Dedifferentiated amniotic fluid mesenchymal stem cell (primary cell): ENCODE data around the gene CCDC69.

ENCODE experiments used
- DNase-seq: peaks from one replicate; pipeline ENCODE4 v3.0.0-alpha.2; 2016; ENCODE audit errors: extremely low spot score

CCDC69 gene

DNA sequence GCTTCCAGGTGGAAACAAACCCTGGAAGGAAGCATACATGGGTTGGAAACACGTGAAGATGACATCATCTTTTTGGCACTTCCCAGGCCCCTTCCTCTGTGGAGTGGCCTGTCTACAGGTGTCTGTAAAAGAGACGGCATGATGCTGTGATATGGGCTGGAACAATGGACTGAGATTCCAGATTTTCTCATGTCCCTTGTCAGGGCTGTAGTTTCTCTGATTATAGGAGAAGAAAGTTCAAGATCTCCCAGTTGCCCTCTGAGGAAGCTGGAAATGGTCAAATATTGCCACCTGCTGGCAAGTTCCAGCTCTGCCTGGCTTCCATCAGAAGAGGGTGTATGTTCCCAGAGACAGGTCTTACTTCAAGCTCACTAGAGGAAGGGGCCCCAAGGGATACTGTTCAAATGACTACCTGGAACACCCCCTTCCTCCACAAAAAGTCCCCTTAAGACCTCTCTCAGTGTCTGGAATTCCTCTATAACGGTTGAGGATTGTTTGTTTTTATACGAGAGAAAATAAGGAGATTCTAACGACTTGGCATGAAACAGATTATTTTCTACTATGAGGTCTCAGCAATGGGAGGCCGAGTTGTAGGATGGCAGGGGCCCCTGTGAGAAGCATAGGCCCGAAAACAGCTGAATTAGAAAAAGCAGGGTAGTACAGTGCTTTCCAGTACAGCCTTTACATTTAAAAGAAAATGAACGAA lies 59.1 kb downstream of the CCDC69 start:
- peak; percentile 72 for DNase-seq

DNA sequence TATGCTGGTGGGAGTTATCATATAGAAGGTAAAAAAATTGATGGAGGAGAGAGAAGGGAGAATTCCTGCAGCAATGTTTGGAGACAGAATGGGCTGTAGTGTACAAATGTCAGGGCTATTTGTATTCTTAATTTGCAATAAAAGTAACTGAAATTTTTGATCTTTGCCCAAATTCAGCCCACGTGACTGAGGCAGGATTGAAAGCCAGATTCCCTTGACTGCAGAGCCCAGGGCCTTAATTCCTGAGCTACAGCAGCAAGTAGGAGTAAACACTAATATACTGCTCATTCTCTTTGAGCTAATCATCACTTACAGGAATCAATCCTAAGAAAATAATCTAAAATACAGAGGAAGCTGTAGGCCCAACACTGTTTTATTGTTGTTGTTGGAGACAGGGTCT lies 61.1 kb downstream of the CCDC69 start:
- DNase-seq = peak; percentile 39

DNA sequence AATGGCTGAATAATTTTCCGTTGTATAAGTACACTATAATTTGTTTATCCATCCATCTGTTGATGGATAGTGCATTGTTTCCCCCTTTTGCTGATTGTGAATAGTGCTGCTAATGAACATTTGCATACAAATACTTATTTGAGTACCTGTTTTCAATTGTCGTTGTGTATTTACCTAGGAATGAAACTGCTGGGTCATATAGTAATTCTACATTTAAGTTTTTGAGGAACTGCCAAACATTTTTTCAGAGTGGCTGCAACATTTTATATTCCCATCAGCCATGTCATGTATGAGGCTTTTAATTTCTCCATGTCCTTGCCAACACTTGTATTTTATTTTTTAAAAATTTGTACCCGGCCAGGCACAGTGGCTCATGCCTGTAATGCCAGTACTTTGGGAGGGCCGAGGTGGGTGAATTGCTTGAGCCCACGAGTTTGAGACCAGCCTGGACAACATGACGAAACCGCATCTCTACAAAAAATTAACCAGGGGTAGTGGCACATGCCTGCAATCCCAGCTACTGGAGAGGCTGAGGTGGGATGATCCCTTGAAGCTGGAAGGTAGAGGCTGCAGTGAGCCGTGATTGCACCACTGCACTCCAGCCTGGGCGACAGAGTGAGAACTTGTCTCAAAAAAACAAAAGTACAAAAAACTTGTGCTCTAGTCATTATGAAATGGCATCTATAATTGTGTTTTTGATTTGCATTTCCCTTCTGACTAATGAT lies 64.1 kb downstream of the CCDC69 start:
- DNase-seq = no peak

DNA sequence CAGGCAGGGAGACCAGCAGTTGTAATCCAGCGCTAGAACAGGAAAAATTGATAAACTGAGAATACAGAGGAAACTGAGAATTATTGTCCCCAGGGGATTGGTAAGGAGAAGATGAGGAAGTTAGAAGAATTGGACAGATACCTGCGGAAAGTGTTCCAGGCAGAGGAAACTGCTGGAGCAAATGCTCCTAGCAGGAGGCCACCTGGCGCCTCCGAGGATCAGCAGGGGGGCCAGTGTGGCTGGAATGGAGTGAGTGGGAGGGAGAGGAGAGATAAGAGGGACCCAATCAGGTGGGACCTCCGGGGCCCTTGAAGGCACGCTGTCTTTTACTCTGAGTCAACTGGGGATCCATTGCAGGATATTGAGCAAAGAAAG lies 65.6 kb downstream of the CCDC69 start:
- DNase-seq = no peak

DNA sequence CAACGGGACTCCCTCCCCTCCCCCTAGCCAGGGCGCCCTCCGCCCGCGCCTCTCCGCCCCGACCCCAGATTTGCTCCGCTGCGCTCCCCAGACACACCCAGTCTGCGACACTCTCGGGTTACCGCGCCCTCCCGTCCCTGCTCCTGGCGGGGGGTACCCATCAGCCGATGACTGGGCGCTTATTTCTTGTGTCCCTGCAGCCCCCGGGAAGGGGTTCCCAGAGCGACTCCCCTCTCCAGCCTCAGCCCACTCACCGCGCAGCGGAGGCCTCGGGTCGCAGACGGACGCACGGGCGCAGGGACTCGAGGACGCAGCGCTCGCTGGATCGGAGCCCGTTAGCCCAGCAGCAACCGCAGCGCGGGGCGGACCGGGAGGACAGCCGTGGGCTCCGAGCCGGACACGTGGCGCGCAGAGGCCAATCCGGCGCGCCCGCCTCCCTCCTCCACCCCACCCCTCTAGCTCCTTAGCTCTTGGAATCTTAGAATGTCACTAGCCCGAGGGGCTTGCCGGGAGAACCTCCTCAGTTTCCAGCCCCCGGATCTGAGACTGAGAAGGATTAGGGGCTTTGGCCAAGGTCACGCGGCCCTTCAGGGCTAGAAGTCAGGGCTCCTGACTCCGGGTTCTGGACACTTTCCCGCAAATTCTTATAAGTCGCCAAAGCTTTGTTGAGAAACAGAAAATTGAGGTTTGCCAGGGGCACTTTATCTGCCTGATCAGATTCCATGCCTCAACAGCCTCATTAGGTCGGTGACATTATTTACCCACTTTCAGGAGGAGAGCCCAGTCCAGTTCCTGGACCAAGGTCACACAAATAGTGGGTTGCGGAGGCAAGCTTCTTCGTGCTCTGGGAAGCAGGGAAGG lies 66.2 kb downstream of the CCDC69 start, which contains the start of gene ANXA6:
TSS of gene ANXA6 (minus strand) at position 354 of the 861 bp plus-strand sequence. CDS start 9,878 bp downstream, outside the sequence.
- DNase-seq = peak; percentile 83

DNA sequence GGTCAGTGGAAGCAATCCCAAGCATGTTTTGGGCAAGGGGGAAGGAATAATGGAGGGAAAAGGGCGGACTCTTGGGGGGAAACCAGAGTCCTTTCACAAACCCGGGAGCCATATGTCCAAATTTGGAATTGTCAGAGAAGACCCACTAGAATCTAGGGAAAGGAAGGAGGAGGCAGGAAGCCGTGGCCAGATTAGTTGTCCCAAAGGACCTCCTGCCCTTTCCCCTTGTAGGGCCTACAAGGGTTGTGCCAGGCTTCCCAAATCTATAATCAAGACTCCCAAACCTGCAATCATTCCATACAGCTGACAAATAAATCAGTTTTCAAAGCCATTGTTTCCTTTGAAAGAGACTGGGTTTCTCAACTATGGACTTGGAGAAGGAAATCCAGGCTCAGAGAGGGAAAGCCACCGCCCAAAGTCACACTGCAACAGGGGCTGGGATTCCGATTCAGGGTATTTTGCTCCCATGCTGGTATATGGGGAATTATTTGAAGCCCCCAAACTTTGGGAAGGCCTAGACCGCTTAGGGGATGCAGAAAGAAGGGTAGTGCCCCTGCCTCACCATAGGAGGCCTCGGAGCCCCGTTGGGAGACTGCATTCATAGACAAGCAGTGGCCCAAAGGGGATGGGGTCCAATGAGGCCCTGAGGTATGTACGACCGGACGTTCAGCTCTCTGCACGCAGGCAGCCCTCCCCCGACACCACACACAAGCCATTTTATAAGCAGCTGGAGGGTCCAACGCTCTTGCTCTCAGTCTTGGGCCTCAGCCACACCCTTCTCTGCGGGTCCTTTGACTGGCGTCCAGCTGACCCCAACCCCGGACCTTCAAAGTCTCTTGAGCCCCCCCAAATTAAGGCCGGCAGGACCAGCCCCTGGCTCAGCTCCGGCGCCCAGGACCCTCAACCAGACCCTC lies 67.1 kb downstream of the CCDC69 start:
- DNase-seq = no peak

DNA sequence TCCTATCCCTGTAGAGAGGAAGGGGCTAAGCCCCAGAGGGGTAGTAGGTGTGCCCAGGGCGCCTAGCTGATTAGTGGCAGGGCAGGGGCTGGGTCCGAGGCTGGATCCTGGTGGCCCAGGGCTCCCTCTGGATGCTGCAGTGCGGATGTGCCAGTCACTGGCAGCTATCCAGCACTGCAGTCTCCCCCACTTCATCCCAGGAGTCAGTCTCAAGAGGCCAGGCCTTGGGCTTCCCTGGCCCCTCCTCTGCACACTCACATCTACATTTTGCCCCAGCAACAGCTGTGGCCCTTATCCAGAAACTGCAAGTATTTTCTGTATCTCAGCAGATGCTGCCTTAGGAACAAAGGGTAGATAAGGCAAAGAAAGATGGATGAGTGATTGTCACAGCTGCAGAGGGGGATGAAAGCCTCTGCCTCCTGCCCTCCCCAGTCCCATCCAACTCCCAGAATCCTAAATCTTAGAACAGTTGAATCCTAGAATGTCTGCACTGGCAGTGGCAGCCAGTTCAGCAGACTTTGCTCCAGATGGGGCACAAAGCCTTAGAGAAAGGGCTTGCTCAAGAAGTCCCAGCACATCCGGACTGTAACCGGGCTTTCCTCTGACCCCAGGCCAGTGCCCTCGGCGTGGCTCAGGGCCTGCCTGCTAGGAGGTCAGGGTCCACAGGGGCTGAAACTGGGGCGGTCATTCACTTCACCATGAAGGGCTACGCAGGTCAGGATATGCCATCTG lies 68.0 kb downstream of the CCDC69 start:
- DNase-seq = peak; percentile 32

DNA sequence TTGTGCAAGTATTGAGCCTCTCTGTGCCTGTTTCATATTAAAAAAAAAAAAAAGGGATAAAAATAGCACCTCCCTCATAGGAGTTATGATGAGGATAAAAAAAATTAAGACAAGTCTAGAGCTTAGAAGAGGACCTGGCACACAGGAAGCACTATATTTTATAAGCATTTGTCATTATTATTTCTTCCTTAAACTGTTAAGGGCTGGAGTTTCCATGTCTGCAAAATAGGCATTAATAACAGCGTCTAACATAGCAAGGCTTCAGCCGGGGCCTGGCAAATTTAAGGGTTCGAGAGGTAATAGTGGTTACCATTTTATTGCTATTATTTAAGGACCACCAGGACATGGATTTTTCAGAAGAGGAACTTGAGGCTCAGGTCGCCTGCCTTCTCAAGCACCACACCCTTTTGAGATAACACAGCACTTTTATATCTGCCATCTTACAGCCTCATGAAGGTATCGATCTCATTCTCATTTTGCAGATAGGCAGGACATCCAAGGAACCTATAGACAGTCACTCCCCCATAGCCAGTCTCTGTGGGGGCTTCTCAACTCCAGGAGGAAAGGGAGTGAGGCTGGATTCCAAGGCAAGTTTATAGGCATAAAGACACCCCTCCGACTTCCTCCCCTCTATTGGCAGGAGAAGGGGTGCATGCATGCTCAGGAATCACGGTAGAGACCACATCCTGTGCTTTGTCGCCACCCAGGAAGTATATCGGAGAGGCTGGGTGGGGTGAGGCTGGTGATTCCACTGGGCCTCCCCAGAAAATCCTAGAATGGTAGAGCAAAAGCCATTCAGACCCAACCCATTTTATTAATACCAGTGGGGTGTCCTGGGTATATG lies 68.7 kb downstream of the CCDC69 start:
- DNase-seq = no peak

DNA sequence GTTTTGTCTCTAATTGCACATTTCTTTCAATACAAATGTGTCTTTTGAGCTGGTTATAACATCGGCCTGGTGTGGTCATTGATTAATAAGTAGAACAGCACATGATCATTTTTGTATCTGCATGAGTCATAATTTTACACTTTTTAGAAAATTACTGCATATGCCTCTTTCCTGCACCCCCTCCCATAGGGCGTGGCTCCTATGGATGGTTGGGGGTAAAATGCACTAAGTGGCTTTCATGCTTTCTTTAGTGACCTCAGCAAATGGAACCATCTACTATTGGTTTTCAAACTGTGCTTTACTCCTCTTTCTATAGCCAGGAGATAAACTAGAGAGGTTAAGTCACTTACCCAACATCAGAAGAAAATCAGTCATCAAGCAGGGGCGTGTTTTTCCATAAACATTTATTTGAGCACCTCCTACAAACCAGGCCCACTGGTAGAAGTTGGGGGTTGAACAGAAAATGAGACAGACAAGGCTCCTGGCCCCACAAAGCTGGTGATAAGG lies 70.1 kb downstream of the CCDC69 start:
- DNase-seq = no peak

DNA sequence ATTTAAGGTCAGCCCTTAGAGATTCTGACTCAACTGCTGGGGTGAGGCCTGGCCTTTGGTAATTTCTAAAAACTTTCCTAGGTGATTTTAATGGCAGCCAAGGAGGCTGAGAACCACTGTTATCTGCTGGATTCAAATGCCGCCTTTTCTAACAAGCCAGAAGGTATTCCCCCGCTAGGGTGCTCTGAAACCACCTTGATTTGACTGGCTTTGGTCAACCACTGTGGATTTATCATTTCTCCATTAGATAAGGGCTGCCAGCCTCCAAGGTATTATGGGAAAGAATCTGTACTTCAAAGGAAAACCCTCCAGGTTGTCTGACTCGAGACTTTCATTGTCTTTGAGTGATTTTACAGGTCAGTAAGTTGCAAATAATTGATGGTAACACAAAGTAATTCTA lies 70.6 kb downstream of the CCDC69 start:
- no peak for DNase-seq

DNA sequence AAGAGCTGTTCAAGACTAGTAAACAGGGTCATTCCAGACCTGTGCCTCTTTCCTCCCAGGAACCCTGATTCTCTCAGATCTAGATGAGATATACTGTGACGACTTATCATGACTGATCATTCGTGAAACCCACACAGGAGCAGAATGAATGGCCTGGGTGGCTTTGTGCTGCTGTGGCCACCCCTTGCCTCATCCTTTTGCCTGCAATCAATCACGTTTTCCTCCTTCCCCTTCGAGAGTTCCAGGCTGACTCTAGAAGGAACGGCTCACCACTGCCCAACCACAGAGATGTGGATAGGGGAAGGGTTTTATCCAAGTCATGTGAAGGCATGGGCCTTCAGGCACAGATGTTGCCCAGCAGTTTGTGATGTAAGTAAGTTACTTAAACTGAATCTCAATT lies 72.1 kb downstream of the CCDC69 start:
- DNase-seq = no peak

DNA sequence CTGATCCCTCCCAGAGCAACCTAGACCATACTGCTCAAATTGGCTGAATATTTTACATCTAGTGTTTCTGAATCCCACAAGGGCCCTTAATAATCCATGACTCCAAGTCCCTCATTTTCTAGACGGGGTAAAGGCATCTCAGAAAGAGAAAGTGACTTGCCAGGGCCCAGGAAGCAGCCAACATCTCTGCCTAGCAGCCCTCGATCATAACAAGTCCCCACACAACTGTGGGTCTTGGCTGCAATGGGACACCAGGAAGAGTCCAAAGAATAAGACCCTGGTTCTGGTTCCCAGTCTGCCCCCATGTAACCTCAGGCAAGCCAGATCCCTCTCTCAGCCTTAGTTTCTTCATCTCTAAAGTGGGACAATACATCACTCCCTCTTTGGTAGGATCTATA lies 72.6 kb downstream of the CCDC69 start:
- DNase-seq = no peak

DNA sequence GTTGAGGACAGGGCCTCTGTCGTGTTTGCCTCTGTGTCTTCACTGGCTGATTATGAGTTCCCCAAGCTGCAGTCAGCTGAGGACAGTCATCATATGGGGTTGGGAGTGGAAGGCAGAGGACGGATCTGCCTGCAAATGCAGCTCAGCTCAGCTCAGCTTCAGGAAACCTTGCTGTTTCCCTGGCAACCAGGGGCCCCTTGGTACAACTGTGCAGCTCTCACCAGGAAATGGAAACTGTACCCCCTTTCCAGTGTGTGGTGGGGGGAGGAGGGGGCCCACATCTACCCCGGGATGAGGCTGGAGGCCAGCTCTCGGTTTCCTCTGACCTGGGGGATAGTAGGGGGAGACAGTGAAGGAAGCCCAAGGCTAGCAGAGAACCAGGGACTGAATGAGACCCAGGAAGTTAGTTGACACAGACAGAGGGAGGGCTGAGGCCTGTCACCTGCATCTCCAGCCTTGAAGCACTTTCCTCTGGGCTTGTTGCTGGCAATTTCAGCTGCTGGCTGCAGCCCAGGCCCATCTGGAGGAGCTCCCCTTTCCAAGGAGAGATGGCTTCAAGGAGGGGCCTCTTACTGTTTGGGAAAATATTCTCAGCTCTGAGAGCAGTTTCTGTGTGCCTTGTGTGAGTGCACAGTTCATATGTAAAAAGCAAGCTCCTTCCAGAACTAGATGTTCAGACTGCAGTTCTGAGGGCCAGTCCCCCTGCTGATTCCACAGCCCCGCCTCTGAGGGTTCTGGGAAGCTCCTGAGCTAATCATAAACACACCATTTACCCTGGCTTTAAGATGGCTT lies 73.2 kb downstream of the CCDC69 start:
- peak; percentile 22 for DNase-seq

DNA sequence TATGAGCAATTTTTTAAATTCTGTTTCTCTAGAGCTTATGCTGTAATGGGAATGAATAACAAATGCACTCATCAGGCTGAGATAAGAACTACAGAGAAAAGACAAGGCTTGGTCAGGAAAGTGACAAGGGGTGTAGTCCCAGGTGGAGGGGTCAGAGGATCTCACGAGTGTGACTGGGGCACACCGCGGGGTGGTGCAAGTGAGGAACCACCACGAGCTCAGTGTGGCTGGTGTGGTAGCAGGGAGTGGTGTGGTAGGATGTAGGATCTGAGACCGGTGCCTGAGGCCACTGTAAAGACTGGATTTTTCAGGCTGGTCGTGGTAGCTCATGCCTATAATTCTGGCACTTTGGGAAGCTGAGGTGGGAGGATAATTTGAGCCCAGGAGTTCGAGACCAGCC lies 75.3 kb downstream of the CCDC69 start:
- DNase-seq = no peak

DNA sequence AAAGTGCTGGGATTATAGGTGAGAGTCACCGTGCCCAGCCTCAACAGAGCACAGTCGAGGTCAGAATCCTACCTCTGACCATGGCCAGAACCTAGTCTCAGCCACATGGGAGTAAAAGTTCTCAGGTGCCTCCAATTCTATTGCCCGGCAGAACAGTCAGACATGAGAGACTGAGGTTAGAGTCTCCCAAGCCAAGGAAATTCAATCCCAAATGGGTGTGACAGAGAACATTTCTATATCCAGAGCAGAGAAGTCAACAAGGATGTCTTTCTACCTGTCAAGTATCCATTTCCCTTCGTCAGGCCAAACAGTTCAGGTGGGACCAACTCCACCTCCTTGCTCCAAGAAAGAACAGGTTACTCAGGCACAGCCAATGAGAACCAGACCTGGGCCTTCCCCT lies 76.9 kb downstream of the CCDC69 start:
- DNase-seq = no peak

DNA sequence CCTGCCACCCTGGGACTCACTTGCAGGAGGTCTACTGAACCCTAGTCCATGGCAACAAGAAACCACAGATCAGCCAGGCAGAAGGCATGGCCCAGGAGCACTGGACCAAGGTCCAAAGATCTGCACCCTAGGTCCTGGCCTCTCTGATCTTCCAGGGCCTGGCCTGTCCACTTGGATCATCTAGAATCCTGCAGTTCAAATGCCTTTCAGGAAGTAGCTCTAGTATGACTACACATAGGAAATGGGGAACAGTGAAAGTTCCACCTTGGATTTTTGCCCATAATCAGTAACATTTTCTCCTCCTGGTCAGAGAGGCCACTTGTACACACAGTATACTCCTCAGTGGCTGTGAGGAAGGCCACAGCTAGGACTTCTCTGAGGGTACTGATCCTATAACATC lies 77.8 kb downstream of the CCDC69 start:
- DNase-seq = no peak

DNA sequence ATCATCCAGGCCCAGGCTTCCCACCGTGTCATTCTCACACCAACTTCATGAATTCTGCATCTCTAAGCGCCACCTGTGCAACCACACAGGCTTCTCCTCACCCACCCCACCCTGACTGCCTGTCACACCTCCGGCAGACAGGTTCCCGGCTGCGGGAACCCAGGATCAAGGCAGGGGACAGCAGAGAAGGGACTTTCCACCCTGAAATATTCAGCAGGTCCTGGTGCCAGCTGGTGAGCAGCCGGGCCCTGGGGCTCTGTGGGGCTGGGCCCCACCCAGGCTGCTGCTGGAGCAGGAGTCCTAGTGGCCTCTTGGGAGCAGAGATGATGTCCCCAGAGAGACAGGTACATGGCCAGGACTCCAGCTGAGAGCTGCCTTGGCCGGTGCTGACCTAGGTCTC lies 79.0 kb downstream of the CCDC69 start:
- DNase-seq = no peak

DNA sequence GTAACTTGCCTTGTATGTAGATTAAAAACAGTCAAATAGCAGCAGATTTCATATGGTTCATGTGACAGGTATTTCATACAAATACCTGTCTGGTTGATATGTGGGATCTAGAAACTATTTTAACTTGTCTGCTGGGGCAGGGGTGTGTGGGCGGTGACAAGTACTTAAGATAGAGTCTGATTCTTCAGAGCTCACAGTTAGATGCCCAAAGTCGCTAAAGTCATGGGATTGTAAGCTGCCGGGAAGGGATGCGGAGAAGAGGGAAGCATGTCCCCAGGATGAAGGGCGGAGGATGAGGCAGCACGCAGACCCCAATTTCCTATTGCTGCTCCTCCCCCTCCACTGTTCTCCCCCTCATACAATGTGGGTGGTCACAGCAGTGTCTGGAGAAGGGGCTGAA lies 79.6 kb downstream of the CCDC69 start:
- no peak for DNase-seq

DNA sequence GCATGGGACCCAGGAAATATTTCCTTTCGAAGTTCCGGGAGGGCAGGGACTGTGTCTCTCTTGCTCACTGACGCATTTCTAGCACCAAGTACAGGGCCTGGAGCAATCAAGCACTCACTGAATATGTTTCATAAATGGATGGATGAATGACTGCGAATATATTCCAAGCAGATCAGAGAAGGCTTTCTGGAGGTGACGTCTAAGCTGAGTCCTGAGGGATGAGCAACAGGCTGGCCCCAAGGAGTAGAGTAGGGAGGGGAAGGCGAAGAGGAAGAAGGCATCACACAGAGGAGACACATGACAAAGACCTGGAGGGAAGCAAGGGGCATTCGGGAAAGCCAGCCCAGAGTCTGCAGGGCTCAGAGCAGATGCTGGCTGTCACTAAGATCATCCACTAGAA lies 80.2 kb downstream of the CCDC69 start:
- no peak for DNase-seq
